Esophagus muscularis mucosa (tissue), 4 donors: Measurements from ENCODE around the gene PPP4R3A.

Experiments
- EP300 ChIP-seq: sonication (generic); formaldehyde crosslinking; IDR thresholded peaks from one replicate; pipeline ENCODE4 v1.6.1; 2017; ENCODE audit warnings: antibody characterized with exemption
- POLR2AphosphoS5 ChIP-seq, 2 donors: sonication (generic); formaldehyde crosslinking; IDR thresholded peaks; one replicate each; pipeline ENCODE4 v1.6.1; 2017; ENCODE audit warnings: antibody characterized with exemption in 2 of 2
- TF ChIP-seq, protein P1 (sequence below), 3 experiments: fragments of 200-600 bp in 2 of 3; fragments of 450-650 bp in 1 of 3; sonication (generic) in 2 of 3; IDR thresholded peaks; one replicate each; pipeline ENCODE4 v1.5.1; 2017 to 2019; ENCODE audit warnings: antibody characterized with exemption in 3 of 3, mild to moderate bottlenecking in 2 of 3, moderate library complexity in 1 of 3

DNA sequence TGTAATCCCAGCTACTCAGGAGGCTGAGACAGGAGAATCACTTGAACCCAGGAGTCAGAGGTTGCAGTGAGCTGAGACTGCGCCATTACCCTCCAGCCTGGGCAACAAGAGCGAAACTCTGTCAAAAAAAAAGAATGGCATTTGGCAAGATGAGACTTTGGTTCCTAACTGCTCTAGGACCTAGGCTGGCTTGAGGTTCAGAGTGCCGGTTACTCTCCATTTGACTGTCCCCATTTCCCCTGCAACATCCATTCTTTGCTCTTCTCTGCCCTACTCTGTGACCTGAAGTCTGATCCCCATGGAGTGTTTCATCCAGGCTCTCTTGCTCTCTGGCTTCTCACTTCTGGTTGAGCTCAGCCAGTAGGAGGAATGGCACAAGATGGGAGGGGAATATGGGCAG lies 26.2 kb upstream of the PPP4R3A start:
- TF ChIP-seq, protein P1, sequence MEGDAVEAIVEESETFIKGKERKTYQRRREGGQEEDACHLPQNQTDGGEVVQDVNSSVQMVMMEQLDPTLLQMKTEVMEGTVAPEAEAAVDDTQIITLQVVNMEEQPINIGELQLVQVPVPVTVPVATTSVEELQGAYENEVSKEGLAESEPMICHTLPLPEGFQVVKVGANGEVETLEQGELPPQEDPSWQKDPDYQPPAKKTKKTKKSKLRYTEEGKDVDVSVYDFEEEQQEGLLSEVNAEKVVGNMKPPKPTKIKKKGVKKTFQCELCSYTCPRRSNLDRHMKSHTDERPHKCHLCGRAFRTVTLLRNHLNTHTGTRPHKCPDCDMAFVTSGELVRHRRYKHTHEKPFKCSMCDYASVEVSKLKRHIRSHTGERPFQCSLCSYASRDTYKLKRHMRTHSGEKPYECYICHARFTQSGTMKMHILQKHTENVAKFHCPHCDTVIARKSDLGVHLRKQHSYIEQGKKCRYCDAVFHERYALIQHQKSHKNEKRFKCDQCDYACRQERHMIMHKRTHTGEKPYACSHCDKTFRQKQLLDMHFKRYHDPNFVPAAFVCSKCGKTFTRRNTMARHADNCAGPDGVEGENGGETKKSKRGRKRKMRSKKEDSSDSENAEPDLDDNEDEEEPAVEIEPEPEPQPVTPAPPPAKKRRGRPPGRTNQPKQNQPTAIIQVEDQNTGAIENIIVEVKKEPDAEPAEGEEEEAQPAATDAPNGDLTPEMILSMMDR (IDR thresholded peaks at IDR 0.05) = no peak
- TF ChIP-seq POLR2AphosphoS5 (IDR thresholded peaks at IDR 0.05) = no peak
- TF ChIP-seq EP300 = no peak
